Measurements from ENCODE around the gene CASK.
A peak's percentile ranks its signal among the peaks of the same experiment; 100 is the strongest.

CASK gene

GRCh38 chrX:41846714-41847113, 76.6 kb downstream of the CASK start:
- TF ChIP-seq CTCF (conservative IDR thresholded peaks at IDR 0.05; ENCODE audit: low read depth, low read length): no peak
- no peak overlapping the region for H3K4me3 ChIP-seq (ENCODE audit: low read depth, low read length)

GRCh38 chrX:41837270-41837944, 85.9 kb downstream of the CASK start:
- no peak for DNase-seq (ENCODE audit: low read depth)
- TF ChIP-seq CTCF (conservative IDR thresholded peaks at IDR 0.05; ENCODE audit: low read depth, low read length): no peak
- no peak overlapping the region for H3K4me3 ChIP-seq (ENCODE audit: low read depth, low read length)

More at GRCh38 chrX:41846714-41847113, 76.6 kb downstream of the CASK start:
- DNase-seq (ENCODE audit: low read depth): no peak

- TF ChIP-seq CTCF (conservative IDR thresholded peaks at IDR 0.05; ENCODE audit: low read depth, low read length): no peak
- DNase-seq (ENCODE audit: low read depth): no peak
- no peak overlapping the region for H3K4me3 ChIP-seq (ENCODE audit: low read depth, low read length)
Measured at GRCh38 chrX:41828826-41829225, 94.5 kb downstream of the CASK start.

GRCh38 chrX:41827886-41828285, 95.5 kb downstream of the CASK start:
- DNase-seq (ENCODE audit: low read depth): peak; percentile 34
- no peak for TF ChIP-seq CTCF (conservative IDR thresholded peaks at IDR 0.05; ENCODE audit: low read depth, low read length)

GRCh38 chrX:41825796-41826195, 97.6 kb downstream of the CASK start:
- DNase-seq (ENCODE audit: low read depth): no peak
- no peak for TF ChIP-seq CTCF (conservative IDR thresholded peaks at IDR 0.05; ENCODE audit: low read depth, low read length)
- no peak overlapping the region for H3K4me3 ChIP-seq (ENCODE audit: low read depth, low read length)

More at GRCh38 chrX:41827886-41828285, 95.5 kb downstream of the CASK start:
- no peak overlapping the region for H3K4me3 ChIP-seq (ENCODE audit: low read depth, low read length)

GRCh38 chrX:41824551-41824950, 98.8 kb downstream of the CASK start:
- no peak overlapping the region for H3K4me3 ChIP-seq (ENCODE audit: low read depth, low read length)
- TF ChIP-seq CTCF (conservative IDR thresholded peaks at IDR 0.05; ENCODE audit: low read depth, low read length): peak; percentile 3
- peak; percentile 47 for DNase-seq (ENCODE audit: low read depth)

- peak; percentile 37 for DNase-seq (ENCODE audit: low read depth)
- no peak for TF ChIP-seq CTCF (conservative IDR thresholded peaks at IDR 0.05; ENCODE audit: low read depth, low read length)
- H3K4me3 ChIP-seq (ENCODE audit: low read depth, low read length): no peak overlapping the region
Measured at GRCh38 chrX:41823402-41823801, 100.0 kb downstream of the CASK start.
